ENCODE results near the gene PMAIP1. TPM values are rescaled to one million over a fixed set of nuclear protein-coding genes. Genes with fewer than 3 reads are reported as not detected.

PMAIP1 gene
- total RNA-seq, 6 experiments from 2014 or later, result 0.18 to 0.55 (median 0.37) TPM; not detected in 1

DNA sequence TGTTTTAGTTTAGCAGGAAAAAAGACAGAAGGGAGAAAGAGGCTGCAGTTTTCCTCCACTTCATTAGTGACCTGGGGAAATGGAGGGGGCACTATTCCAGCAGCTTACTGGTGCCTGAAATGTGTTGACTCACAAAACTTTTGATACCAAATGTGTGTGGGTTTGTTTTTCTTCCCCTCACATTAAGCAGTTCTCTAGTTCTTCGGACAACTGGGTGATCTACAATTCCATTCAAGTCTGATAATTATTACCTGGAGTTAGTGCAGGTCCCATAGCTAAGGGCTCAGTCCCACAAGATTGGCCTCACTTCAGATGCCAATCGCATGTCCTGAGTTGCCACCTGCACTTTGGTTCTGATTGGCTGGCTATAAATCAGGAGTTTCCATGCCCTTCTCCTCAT lies 28.4 kb downstream of the PMAIP1 start:
- Histone ChIP-seq H3K9me3 (no peaks in the 10 kb centered on the region), H3K4me3 (no peak overlapping the region), H3K36me3 (no peaks in the 10 kb centered on the region), H3K27me3 (no peaks in the 10 kb centered on the region), H3K4me1 (no peaks in the 10 kb centered on the region), H3K27ac (no peak overlapping the region)
- intact Hi-C loops (cut with DNase I), result no loop called here
- DNase-seq, result no peak
- WGBS (ENCODE audit: insufficient coverage, low coverage, low lambda C conversion rate, missing lambda C conversion rate), result 61% methylated on average over 2 of the region's 2 CpGs
- TF ChIP-seq, protein P1, sequence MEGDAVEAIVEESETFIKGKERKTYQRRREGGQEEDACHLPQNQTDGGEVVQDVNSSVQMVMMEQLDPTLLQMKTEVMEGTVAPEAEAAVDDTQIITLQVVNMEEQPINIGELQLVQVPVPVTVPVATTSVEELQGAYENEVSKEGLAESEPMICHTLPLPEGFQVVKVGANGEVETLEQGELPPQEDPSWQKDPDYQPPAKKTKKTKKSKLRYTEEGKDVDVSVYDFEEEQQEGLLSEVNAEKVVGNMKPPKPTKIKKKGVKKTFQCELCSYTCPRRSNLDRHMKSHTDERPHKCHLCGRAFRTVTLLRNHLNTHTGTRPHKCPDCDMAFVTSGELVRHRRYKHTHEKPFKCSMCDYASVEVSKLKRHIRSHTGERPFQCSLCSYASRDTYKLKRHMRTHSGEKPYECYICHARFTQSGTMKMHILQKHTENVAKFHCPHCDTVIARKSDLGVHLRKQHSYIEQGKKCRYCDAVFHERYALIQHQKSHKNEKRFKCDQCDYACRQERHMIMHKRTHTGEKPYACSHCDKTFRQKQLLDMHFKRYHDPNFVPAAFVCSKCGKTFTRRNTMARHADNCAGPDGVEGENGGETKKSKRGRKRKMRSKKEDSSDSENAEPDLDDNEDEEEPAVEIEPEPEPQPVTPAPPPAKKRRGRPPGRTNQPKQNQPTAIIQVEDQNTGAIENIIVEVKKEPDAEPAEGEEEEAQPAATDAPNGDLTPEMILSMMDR (IDR thresholded peaks at IDR 0.05), result no peak
- TF ChIP-seq POLR2A (IDR thresholded peaks at IDR 0.05), result no peak
- no peak for ATAC-seq

DNA sequence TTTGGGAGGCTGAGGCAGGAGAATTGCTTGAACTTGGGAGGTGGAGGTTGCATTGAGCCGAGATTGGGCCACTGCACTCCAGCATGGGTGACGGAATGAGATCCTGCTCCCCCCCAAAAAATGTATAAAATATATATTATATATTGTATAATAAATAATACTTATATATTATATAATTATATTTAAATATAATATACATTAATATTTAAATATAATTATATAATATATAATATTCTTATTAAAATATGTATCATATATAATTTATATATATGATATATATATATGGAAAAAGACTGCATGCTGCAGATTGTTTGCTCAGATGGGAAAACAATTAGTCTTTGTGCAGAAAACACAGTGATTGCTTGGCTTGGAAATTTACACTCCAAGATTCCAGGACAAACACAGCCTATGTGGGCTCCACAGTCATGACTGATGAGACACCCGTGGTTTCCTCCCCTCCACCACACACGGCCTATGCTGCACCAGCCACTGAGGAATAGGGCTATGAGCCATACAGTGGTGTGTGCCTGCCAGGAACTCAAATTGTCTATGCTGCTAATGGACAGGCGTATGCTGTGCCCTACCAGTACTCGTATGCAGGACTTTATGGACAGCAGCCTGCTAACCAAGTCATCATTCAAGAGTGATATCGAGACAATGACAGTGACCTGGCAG lies 30.0 kb downstream of the PMAIP1 start:
- Histone ChIP-seq H3K27ac (no peak overlapping the region), H3K4me1 (no peaks in the 10 kb centered on the region), H3K4me3 (no peak overlapping the region), H3K27me3 (no peaks in the 10 kb centered on the region), H3K9me3 (no peaks in the 10 kb centered on the region), H3K36me3 (no peaks in the 10 kb centered on the region)
- no peak for DNase-seq
- ATAC-seq, result no peak
- intact Hi-C loops (cut with DNase I), result no loop called here
- WGBS (ENCODE audit: insufficient coverage, low coverage, low lambda C conversion rate, missing lambda C conversion rate), result 80% methylated on average over 4 of the region's 7 CpGs
- no peak for TF ChIP-seq POLR2A (IDR thresholded peaks at IDR 0.05)
- TF ChIP-seq, protein P1 (IDR thresholded peaks at IDR 0.05), result no peak

DNA sequence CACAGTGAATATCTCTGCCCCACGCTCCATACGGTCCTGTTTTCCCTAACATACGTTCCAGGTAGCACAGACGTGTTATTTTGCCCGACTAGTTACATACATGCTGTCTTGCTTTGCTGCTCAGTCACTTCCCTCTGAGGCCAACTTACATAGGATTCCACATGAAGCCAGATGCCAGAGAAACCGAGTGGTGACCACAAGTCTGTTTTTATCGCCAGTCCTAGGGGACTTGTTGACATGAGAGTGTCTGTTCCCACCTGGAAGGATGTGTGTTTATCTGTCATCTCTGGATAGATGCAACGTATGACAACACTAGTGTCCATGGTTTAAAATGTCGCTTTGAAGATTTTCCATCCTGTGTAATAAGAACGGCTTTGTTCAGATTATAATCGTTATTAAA lies 32.6 kb downstream of the PMAIP1 start:
- Histone ChIP-seq H3K4me3 (no peak overlapping the region), H3K9me3 (no peaks in the 10 kb centered on the region), H3K27ac (no peak overlapping the region), H3K36me3 (no peaks in the 10 kb centered on the region), H3K27me3 (no peaks in the 10 kb centered on the region), H3K4me1 (no peaks in the 10 kb centered on the region)
- no peak for DNase-seq
- 65% methylated on average over 11 of the region's 11 CpGs for WGBS (ENCODE audit: insufficient coverage, low coverage, low lambda C conversion rate, missing lambda C conversion rate)
- ATAC-seq, result no peak
- intact Hi-C loops (cut with DNase I), result no loop called here
- TF ChIP-seq, protein P1 (IDR thresholded peaks at IDR 0.05), result no peak
- TF ChIP-seq POLR2A (IDR thresholded peaks at IDR 0.05), result no peak

DNA sequence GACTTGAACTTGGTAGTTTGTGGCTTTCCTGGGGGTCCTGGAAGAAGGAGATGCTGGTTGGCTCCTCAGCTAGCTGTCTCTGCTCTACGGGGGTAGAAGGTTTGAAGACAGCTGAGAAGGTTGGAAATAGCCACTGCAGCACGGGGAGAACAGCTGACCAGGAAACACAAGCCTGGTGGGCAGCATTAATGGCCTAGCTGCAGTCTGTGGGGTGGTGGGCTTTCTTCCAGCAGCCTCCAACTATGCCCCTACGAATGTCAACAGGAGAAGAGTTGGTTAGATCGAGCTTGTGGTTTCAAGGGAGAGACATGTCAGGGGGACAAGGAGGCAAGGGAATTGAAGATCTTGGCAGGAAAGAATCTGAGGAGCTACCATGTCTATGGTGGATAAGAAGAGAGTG lies 38.9 kb downstream of the PMAIP1 start:
- Histone ChIP-seq H3K27ac (no peak overlapping the region), H3K9me3 (no peaks in the 10 kb centered on the region), H3K36me3 (no peaks in the 10 kb centered on the region), H3K4me3 (no peak overlapping the region), H3K4me1 (no peaks in the 10 kb centered on the region), H3K27me3 (no peaks in the 10 kb centered on the region)
- ATAC-seq (no peak), DNase-seq (no peak)
- WGBS (ENCODE audit: insufficient coverage, low coverage, low lambda C conversion rate, missing lambda C conversion rate), result 55% methylated on average over 4 of the region's 4 CpGs
- TF ChIP-seq POLR2A (IDR thresholded peaks at IDR 0.05), result no peak
- TF ChIP-seq, protein P1 (IDR thresholded peaks at IDR 0.05), result no peak
- intact Hi-C loops (cut with DNase I), result no loop called here

DNA sequence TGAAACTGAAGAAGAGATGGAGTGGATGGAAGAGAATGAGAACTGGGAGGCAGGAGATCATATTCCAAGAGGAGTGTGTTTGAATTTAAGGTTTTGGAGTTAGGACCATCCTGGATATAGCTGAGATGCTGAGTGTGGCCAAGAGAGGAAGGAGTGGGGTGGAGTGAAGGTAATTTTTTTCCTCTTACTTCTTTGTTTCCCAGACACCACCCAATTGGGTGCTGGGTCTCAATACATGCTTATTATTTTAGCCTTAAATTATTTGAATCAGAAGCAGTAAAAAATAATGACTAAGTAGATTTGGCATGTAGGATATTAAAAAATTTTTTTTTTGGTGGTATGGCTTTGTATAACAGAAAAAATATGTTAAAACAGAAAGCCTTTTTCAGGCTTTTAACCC lies 39.3 kb downstream of the PMAIP1 start:
- no peak for DNase-seq
- TF ChIP-seq, protein P1 (IDR thresholded peaks at IDR 0.05), result no peak
- no peak for TF ChIP-seq POLR2A (IDR thresholded peaks at IDR 0.05)
- ATAC-seq, result no peak
- no peaks in the 10 kb centered on the region for H3K9me3 ChIP-seq
- H3K36me3 ChIP-seq, result no peaks in the 10 kb centered on the region
- H3K4me1 ChIP-seq, result no peaks in the 10 kb centered on the region
- intact Hi-C loops (cut with DNase I), result no loop called here
- no peak overlapping the region for H3K4me3 ChIP-seq
- H3K27me3 ChIP-seq, result no peaks in the 10 kb centered on the region
- no peak overlapping the region for H3K27ac ChIP-seq
